ENCODE measurements around the gene CHST11.

- no peak for TF ChIP-seq CTCF (IDR thresholded peaks at IDR 0.05; ENCODE audit: insufficient read depth, low read length, poor library complexity, severe bottlenecking)
- no peak for TF ChIP-seq EZH2phosphoT487 (conservative IDR thresholded peaks at IDR 0.05; ENCODE audit: low read length)
These were observed 93.2 kb downstream of the CHST11 start for GRCh38 chr12:104549815-104550480.
